Activated naive CD4-positive, alpha-beta T cell treated with Interleukin-2 at 50 U/mL for 16 hours (primary cell): Measurements from ENCODE around the gene TMEM120B.

Experiments
- DNase-seq: peaks from one replicate; pipeline ENCODE4 v3.0.0-alpha.2; 2020

The TMEM120B gene

GRCh38 chr12:121823101-121823726 is 110.7 kb downstream of the TMEM120B start:
- DNase-seq, result no peak

- no peak for DNase-seq
Measured at GRCh38 chr12:121823727-121824115, 111.2 kb downstream of the TMEM120B start.

DNA sequence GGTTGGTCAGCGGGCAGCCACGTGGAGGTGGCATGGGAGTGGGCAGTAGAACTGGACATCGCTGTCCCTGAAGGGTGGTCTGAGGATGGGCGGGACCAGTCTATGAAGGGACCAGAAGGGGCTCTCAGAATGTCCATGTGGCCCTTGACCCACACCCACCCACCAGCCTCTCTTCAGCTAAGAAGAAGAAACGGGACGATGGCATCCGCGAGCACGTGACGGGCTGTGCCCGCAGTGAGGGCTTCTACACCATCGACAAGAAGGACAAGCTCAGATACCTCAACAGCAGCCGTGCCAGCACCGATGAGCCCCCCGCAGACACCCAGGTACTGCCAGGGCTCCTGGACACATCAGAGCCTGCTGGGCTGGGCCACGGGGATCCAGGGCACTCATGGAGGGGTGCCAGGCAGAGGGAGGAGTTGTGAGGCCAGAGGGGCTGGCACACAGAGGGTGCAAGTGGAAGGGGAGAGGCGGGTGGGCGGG is 112.5 kb downstream of the TMEM120B start:
- no peak for DNase-seq

GRCh38 chr12:121826318-121827150 is 114.0 kb downstream of the TMEM120B start:
- no peak for DNase-seq

DNA sequence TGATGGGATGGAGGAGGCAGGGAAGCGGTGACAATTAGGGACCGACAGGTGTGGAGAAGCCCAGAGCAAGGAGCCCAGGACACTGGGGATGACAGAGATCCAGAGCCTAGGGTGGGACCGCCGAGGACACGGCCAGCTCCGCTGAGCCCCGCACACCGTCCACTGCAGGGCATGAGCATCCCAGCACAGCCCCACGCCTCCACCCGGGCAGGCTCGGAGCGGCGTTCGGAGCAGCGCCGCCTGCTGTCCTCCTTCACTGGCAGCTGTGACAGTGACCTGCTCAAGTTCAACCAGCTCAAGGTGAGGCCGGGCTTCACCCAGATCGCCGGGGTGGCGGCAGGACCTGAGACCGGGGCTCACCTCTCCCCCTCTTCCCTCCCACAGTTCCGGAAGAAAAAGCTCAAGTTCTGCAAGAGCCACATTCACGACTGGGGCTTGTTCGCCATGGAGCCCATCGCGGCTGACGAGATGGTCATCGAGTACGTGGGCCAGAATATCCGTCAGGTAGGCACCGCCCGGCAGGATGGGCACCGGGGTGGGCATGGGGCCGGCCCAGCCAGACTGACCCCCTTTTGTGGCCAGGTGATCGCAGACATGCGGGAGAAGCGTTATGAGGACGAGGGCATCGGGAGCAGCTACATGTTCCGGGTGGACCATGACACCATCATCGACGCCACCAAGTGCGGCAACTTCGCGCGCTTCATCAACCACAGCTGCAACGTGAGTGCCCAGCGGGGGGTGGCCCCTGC is 115.0 kb downstream of the TMEM120B start:
- no peak for DNase-seq

DNA sequence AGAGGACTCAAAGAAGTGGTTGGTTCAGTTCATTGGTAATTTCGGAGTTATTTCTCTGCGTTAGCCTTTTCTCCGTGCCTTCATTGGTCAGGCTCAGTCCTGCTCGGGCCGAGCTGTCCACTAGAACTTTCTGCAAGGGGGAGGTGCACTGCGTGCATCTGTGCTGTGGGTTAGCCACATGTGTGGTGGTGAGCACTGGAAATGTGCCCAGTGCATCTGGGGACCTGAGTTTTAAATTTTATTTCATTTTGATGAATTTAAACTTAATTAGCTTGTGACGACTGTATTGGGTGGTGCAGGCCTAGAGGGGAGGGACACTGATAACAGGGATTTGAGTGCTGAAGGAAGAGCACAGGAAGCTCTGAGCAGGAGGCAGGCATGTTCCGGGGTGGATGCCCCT is 115.8 kb downstream of the TMEM120B start:
- no peak for DNase-seq

- DNase-seq, result no peak
Measured at GRCh38 chr12:121828826-121829225, 116.3 kb downstream of the TMEM120B start.

DNA sequence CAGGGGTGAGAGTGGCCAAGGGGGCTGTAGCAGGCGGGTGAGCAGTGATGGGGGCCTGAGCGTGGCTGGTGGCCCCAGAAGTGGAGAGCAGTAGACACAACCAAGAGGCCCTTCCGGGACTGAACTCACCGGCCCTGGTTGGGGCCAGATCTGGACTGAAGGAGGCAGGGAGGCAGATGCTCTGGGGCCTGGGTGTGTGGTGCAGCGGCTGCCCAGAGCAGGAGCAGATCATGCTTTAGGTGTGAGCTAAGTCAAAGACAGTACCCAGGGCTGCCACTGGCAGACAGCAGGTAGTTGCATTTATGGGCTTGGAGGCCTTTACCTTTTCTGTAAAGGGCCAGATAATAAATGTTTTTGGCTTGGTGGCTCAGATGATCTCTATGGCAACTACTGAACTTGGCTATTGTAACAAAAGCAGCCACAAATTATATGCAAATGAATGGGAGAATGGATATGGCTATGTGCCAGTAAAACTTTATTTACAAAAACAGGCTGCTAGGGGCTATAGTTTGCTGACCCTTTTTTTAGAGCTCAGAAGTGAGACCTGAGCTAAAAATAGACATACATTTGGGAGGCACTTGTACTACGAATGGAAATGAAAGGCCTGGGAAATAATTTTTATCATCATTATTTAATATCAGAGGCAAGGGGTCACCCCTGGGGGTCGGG is 116.8 kb downstream of the TMEM120B start:
- no peak for DNase-seq

GRCh38 chr12:121830134-121830533 is 117.6 kb downstream of the TMEM120B start:
- DNase-seq, result no peak

GRCh38 chr12:121830588-121831265 is 118.2 kb downstream of the TMEM120B start:
- DNase-seq, result no peak
